Measurements from ENCODE around the gene SPATA3.

DNA sequence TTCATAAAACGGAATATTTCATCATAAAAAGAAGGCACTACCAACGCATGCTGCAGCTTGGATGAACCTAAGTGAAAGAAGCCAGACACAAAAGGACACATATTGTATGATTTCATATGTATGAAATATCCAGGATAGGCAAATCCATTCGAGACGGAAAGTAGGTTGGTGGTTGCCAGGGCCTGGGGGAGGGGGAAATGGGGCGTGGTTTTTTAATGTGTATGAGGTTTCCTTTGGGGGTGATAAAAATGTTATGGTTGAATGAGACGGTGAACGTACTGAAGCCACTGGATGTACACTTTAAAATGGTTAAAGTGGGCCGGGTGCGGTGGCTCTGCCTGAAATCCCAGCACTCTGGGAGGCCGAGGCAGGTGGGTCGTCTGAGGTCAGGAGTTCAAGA is 20.0 kb upstream of the SPATA3 start:
- TF ChIP-seq CREB1 (CRISPR knock-in tag; IDR thresholded peaks at IDR 0.05; ENCODE audit: low read depth) (no peak), POLR2AphosphoS5 (IDR thresholded peaks at IDR 0.05; ENCODE audit: low read depth) (no peak), ZNF331 (CRISPR knock-in tag; IDR thresholded peaks at IDR 0.05; ENCODE audit: low read depth) (no peak)
- TF ChIP-seq, protein P1, sequence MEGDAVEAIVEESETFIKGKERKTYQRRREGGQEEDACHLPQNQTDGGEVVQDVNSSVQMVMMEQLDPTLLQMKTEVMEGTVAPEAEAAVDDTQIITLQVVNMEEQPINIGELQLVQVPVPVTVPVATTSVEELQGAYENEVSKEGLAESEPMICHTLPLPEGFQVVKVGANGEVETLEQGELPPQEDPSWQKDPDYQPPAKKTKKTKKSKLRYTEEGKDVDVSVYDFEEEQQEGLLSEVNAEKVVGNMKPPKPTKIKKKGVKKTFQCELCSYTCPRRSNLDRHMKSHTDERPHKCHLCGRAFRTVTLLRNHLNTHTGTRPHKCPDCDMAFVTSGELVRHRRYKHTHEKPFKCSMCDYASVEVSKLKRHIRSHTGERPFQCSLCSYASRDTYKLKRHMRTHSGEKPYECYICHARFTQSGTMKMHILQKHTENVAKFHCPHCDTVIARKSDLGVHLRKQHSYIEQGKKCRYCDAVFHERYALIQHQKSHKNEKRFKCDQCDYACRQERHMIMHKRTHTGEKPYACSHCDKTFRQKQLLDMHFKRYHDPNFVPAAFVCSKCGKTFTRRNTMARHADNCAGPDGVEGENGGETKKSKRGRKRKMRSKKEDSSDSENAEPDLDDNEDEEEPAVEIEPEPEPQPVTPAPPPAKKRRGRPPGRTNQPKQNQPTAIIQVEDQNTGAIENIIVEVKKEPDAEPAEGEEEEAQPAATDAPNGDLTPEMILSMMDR (conservative IDR thresholded peaks at IDR 0.05; ENCODE audit: low read depth in 2 of 2), result no peak
- TF ChIP-seq, protein P2, sequence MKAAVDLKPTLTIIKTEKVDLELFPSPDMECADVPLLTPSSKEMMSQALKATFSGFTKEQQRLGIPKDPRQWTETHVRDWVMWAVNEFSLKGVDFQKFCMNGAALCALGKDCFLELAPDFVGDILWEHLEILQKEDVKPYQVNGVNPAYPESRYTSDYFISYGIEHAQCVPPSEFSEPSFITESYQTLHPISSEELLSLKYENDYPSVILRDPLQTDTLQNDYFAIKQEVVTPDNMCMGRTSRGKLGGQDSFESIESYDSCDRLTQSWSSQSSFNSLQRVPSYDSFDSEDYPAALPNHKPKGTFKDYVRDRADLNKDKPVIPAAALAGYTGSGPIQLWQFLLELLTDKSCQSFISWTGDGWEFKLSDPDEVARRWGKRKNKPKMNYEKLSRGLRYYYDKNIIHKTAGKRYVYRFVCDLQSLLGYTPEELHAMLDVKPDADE (IDR thresholded peaks at IDR 0.05), result no peak
